ENCODE data around the gene DLX5. TPM values are rescaled to one million over a fixed set of nuclear protein-coding genes. Genes with fewer than 3 reads are reported as not detected.

Gene DLX5
- total and polyA plus RNA-seq, 2 donors (not counting 3 experiments of a cell fraction or from before 2014, with no cell fraction given), result not detected

GRCh38 chr7:97012365-97013133, 12.1 kb downstream of the DLX5 start:
- Histone ChIP-seq H3K4me1 (ENCODE audit: control insufficient read depth, extremely low read depth, insufficient read depth, low read length) (no peaks in the 10 kb centered on the region), H3K9ac (replicated peaks; ENCODE audit: extremely low read depth, insufficient read depth, low read length) (no peak overlapping the region), H2AFZ (ENCODE audit: low read depth, low read length) (no peak overlapping the region), H3K27me3 (ENCODE audit: control insufficient read depth in 2 of 2, insufficient read depth in 2 of 2, low read length in 2 of 2) (peaks cover 86 to 100% of the 10 kb centered on the region in 2 experiments), H3K79me2 (ENCODE audit: control insufficient read depth, insufficient read depth, low read length) (no peaks in the 10 kb centered on the region), H3K4me2 (ENCODE audit: insufficient read depth, low read length) (no peak overlapping the region), H3K36me3 (ENCODE audit: control insufficient read depth in 2 of 2, extremely low read depth in 1 of 2, insufficient read depth in 2 of 2, low read length in 2 of 2) (no peaks in the 10 kb centered on the region), H3K27ac (ENCODE audit: insufficient read depth, low read depth, low read length) (no peak overlapping the region), H3K4me3 (replicated peaks in 1 of 3; ENCODE audit: insufficient read depth in 1 of 3, low read depth in 1 of 3, low read length in 3 of 3) (no peak overlapping the region), H3K9me3 (replicated peaks; ENCODE audit: control insufficient read depth, insufficient read depth, low read length) (no peaks in the 10 kb centered on the region), H4K20me1 (replicated peaks; ENCODE audit: control insufficient read depth, extremely low read depth, insufficient read depth, low read length) (no peaks in the 10 kb centered on the region), H3K9me1 (replicated peaks; ENCODE audit: control insufficient read depth, extremely low read depth, insufficient read depth, low read length) (no peaks in the 10 kb centered on the region)
- dilution Hi-C loops (cut with MboI; ENCODE audit: extremely low pct_ligation_motif_present, low sequenced_read_pairs), result no loop called here
- no peak for TF ChIP-seq MYC (IDR thresholded peaks at IDR 0.05; ENCODE audit: low read depth, low read length)
- TF ChIP-seq EZH2 (IDR thresholded peaks at IDR 0.05; ENCODE audit: borderline replicate concordance, low read depth, low read length, severe bottlenecking), result peak; percentile 65
- ChIA-PET CTCF (interaction anchor here (1.1 to 7.4 kb wide), 4 partner anchors 10 to 833 kb away, joined by 3 to 48 read pairs (median 4); no protein-coding TSS in a partner anchor), POLR2A (no interaction called here)
- intact Hi-C loops (cut with micrococcal nuclease), result no loop called here
- no TSS peak for BruUV-seq (replicated peaks)
- DNase-seq (ENCODE audit: low read depth, low spot score), result no peak
- FAIRE-seq, result no peak

- Histone ChIP-seq H3K4me2 (ENCODE audit: insufficient read depth, low read length) (no peak overlapping the region), H3K9me3 (replicated peaks; ENCODE audit: control insufficient read depth, insufficient read depth, low read length) (no peaks in the 10 kb centered on the region), H3K27ac (ENCODE audit: insufficient read depth, low read depth, low read length) (no peak overlapping the region), H2AFZ (ENCODE audit: low read depth, low read length) (no peak overlapping the region), H3K79me2 (ENCODE audit: control insufficient read depth, insufficient read depth, low read length) (no peaks in the 10 kb centered on the region), H3K27me3 (ENCODE audit: control insufficient read depth in 2 of 2, insufficient read depth in 2 of 2, low read length in 2 of 2) (peaks cover 86 to 100% of the 10 kb centered on the region in 2 experiments), H3K4me1 (ENCODE audit: control insufficient read depth, extremely low read depth, insufficient read depth, low read length) (no peaks in the 10 kb centered on the region), H3K9ac (replicated peaks; ENCODE audit: extremely low read depth, insufficient read depth, low read length) (no peak overlapping the region), H4K20me1 (replicated peaks; ENCODE audit: control insufficient read depth, extremely low read depth, insufficient read depth, low read length) (no peaks in the 10 kb centered on the region), H3K36me3 (ENCODE audit: control insufficient read depth in 2 of 2, extremely low read depth in 1 of 2, insufficient read depth in 2 of 2, low read length in 2 of 2) (no peaks in the 10 kb centered on the region), H3K9me1 (replicated peaks; ENCODE audit: control insufficient read depth, extremely low read depth, insufficient read depth, low read length) (no peaks in the 10 kb centered on the region), H3K4me3 (replicated peaks in 1 of 3; ENCODE audit: insufficient read depth in 1 of 3, low read depth in 1 of 3, low read length in 3 of 3) (no peak overlapping the region)
- no TSS peak for BruUV-seq (replicated peaks)
- dilution Hi-C loops (cut with MboI; ENCODE audit: extremely low pct_ligation_motif_present, low sequenced_read_pairs) (no loop called here), intact Hi-C loops (cut with micrococcal nuclease) (no loop called here)
- DNase-seq (ENCODE audit: low read depth, low spot score) (no peak), FAIRE-seq (no peak)
- ChIA-PET POLR2A (no interaction called here), CTCF (interaction anchor here (1.1 kb wide), 1 partner anchor 16 kb away, joined by 3 read pairs; no protein-coding TSS in a partner anchor)
- TF ChIP-seq GATA2 (IDR thresholded peaks at IDR 0.05; ENCODE audit: insufficient read depth, insufficient read length, low read depth, low read length), result no peak
- TF ChIP-seq EZH2 (IDR thresholded peaks at IDR 0.05; ENCODE audit: borderline replicate concordance, low read depth, low read length, severe bottlenecking), result peak; percentile 22
These were observed 12.9 kb downstream of the DLX5 start for GRCh38 chr7:97011536-97012364.

Measured in endothelial cell of umbilical vein (primary cell).